DND-41 (cell line): Measurements from ENCODE around the gene KCTD11.
A peak's percentile ranks its signal among the peaks of the same experiment; 100 is the strongest.

ENCODE experiments used
- ATAC-seq: fragments of 200-7000 bp; cut with Tn5 transposase; 3 replicates; pipeline ENCODE4 v1.9.1; 2021; ENCODE audit warnings: low read depth; ENCODE audit not compliant: insufficient read depth
- DNase-seq: peaks from one replicate; pipeline ENCODE4 v3.0.0-alpha.2; 2020
- H2AFZ ChIP-seq: 2 replicates; pipeline ENCODE4 v1.6.0; 2012; ENCODE audit warnings: low read depth, low read length
- H3K27ac ChIP-seq: 2 replicates; pipeline ENCODE4 v1.5.1; 2012; ENCODE audit warnings: low read length, inconsistent platforms
- H3K27me3 ChIP-seq: fragments of 200-600 bp; sonication (generic); 2 replicates; pipeline ENCODE4 v1.6.0; 2012; ENCODE audit warnings: low read length, mild to moderate bottlenecking, inconsistent platforms; ENCODE audit not compliant: insufficient read depth, poor library complexity
- H3K36me3 ChIP-seq: 2 replicates; pipeline ENCODE4 v1.5.1; 2012; ENCODE audit warnings: low read length, inconsistent platforms; ENCODE audit not compliant: insufficient read depth
- H3K4me1 ChIP-seq: 2 replicates; pipeline ENCODE4 v1.5.1; 2012; ENCODE audit warnings: mild to moderate bottlenecking, low read length; ENCODE audit not compliant: insufficient read depth
- H3K4me2 ChIP-seq: 2 replicates; pipeline ENCODE4 v1.6.0; 2012; ENCODE audit warnings: mild to moderate bottlenecking, moderate library complexity, low read length, inconsistent platforms; ENCODE audit not compliant: insufficient read depth
- H3K4me3 ChIP-seq, 2 experiments: fragments of 200-600 bp in 1 of 2; shearing (Covaris generic) in 1 of 2; 2 replicates each; pipeline ENCODE4 v1.5.1; 2012 to 2016; ENCODE audit warnings: inconsistent platforms in 2 of 2, low read length in 2 of 2, mild to moderate bottlenecking in 2 of 2, low read depth in 1 of 2, moderate library complexity in 1 of 2
- H3K79me2 ChIP-seq: 2 replicates; pipeline ENCODE4 v1.6.0; 2012; ENCODE audit warnings: low read length, inconsistent platforms; ENCODE audit not compliant: insufficient read depth
- H3K9ac ChIP-seq: 2 replicates; pipeline ENCODE4 v1.6.0; 2012; ENCODE audit warnings: low read depth, mild to moderate bottlenecking, inconsistent platforms, low read length, moderate library complexity
- H3K9me3 ChIP-seq: 2 replicates; pipeline ENCODE4 v1.5.1; 2012; ENCODE audit warnings: low read length, moderate library complexity, mild to moderate bottlenecking, inconsistent platforms; ENCODE audit not compliant: insufficient read depth, severe bottlenecking
- H4K20me1 ChIP-seq: 2 replicates; pipeline ENCODE4 v1.6.0; 2012; ENCODE audit warnings: low read length; ENCODE audit not compliant: insufficient read depth
- CTCF ChIP-seq: IDR thresholded peaks from 2 replicates; pipeline ENCODE4 v1.5.1; 2012; ENCODE audit warnings: borderline replicate concordance, low read length, moderate library complexity, mild to moderate bottlenecking; ENCODE audit not compliant: poor library complexity, severe bottlenecking; ENCODE audit errors: extremely low read depth
- EZH2 ChIP-seq: IDR thresholded peaks from 3 replicates; pipeline ENCODE4 v1.6.1; 2012; ENCODE audit warnings: borderline replicate concordance, low read depth, mild to moderate bottlenecking, moderate library complexity, low read length, inconsistent platforms; ENCODE audit not compliant: severe bottlenecking

Gene KCTD11

GRCh38 chr17:7307686-7308624 lies 44.0 kb upstream of the KCTD11 start:
- Histone ChIP-seq H2AFZ (no peak overlapping the region), H3K79me2 (peaks cover 50% of the 10 kb centered on the region), H4K20me1 (peaks cover 45% of the 10 kb centered on the region), H3K4me3 (peak overlapping the region; percentile 77 to 84), H3K4me1 (peaks cover 56% of the 10 kb centered on the region), H3K9me3 (no peaks in the 10 kb centered on the region), H3K9ac (peak overlapping the region; percentile 88), H3K27ac (peak overlapping the region; percentile 94), H3K4me2 (peak overlapping the region; percentile 76), H3K36me3 (peaks cover 42% of the 10 kb centered on the region), H3K27me3 (no peaks in the 10 kb centered on the region)
- TF ChIP-seq EZH2, result no peak
- peak; percentile 23 for TF ChIP-seq CTCF
- ATAC-seq, result peak; percentile 0; the same call in 1 of the 3 replicates
- peak; percentile 56 for DNase-seq

GRCh38 chr17:7308625-7309433 lies 43.1 kb upstream of the KCTD11 start:
- DNase-seq (peak; percentile 89), ATAC-seq (peak; percentile 25)
- H3K27me3 ChIP-seq, result no peaks in the 10 kb centered on the region
- no peak overlapping the region for H2AFZ ChIP-seq
- peak overlapping the region; percentile 76 for H3K4me2 ChIP-seq
- peaks cover 51% of the 10 kb centered on the region for H3K36me3 ChIP-seq
- peaks cover 53% of the 10 kb centered on the region for H4K20me1 ChIP-seq
- no peaks in the 10 kb centered on the region for H3K9me3 ChIP-seq
- peak overlapping the region; percentile 88 for H3K9ac ChIP-seq
- peaks cover 65% of the 10 kb centered on the region for H3K4me1 ChIP-seq
- H3K79me2 ChIP-seq, result peaks cover 58% of the 10 kb centered on the region
- peak overlapping the region; percentile 77 to 84 for H3K4me3 ChIP-seq
- H3K27ac ChIP-seq, result peak overlapping the region; percentile 94
- TF ChIP-seq CTCF, result no peak
- no peak for TF ChIP-seq EZH2

- Histone ChIP-seq H3K27ac (peak overlapping the region; percentile 94; the same call in 1 of the 2 replicates), H3K27me3 (no peaks in the 10 kb centered on the region), H3K9ac (peak overlapping the region; percentile 88), H2AFZ (no peak overlapping the region), H3K79me2 (peaks cover 66% of the 10 kb centered on the region), H3K4me1 (peaks cover 73% of the 10 kb centered on the region), H3K4me2 (peak overlapping the region; percentile 76), H4K20me1 (peaks cover 61% of the 10 kb centered on the region), H3K4me3 (peak overlapping the region in 1 of 2 experiments; percentile 77; a peak in 3 of 4 replicates), H3K9me3 (no peaks in the 10 kb centered on the region), H3K36me3 (peaks cover 55% of the 10 kb centered on the region)
- DNase-seq (no peak), ATAC-seq (no peak)
- TF ChIP-seq EZH2 (no peak), CTCF (no peak)
These were observed 42.3 kb upstream of the KCTD11 start for GRCh38 chr17:7309628-7310027.
